K562 (cell line): ENCODE measurements around the gene PCK2. TPM values are rescaled to one million over a fixed set of nuclear protein-coding genes. Genes with fewer than 3 reads are reported as not detected.

ENCODE experiments used
- microRNA-seq: library from miRNA; unstranded; fragments of <30 nt; microRNA quantifications from one replicate; pipeline ENCODE4, GENCODE V29; 2018; ENCODE audit warnings: borderline microRNAs expressed
- polyA plus RNA-seq, 8 experiments: library from polyadenylated mRNA; depleted of rRNA in 4 of 8; stranded (reverse) in 5 of 8; unstranded in 3 of 8; fragments of >200 nt; fragmentation: Nextera tagmentation in 2 of 8; fragmentation: Illumina TruSeq in 1 of 8; extraction: Ambion mirVana in 2 of 8; extraction: Trizol in 1 of 8; gene quantifications; 2 replicates each; pipeline versions ENCODE4 v1.2.1 to v1.2.3, GENCODE V29; 2011 to 2014; ENCODE audit warnings: inconsistent platforms in 1 of 8, missing spikeins in 1 of 8
- total RNA-seq, 7 experiments: library from RNA; depleted of rRNA in 6 of 7; stranded (reverse); fragments of >200 nt in 6 of 7; fragmentation: Illumina TruSeq in 2 of 7; extraction: Trizol in 2 of 7; gene quantifications; 2 replicates each; pipeline versions ENCODE4 v1.2.1 to v1.2.3, GENCODE V29; 2011 to 2021; ENCODE audit warnings: low replicate concordance in 1 of 7

The PCK2 gene
- total and polyA plus RNA-seq, 9 of the 15 experiments (the other 6 are each of a cell fraction or from before 2014, with no cell fraction given): 3.3 to 60.9 (median 30.4) TPM

Small RNA genes within 50 kb of the gene (microRNA-seq; reads per million reads assigned to microRNA genes)
- not detected for gene MIR7703

Other genes with a start within 250 kb of the PCK2 start
Only the 7 nearest of the 30 such genes appear.
- not detected in 2 replicates for gene CARMIL3, start 42.3 kb upstream of the PCK2 start, total RNA-seq (2014; rRNA removed)
- gene CARMIL3, start 42.3 kb upstream of the PCK2 start, total RNA-seq (2014; rRNA removed; fragmentation: Illumina TruSeq; extraction: Trizol): not detected in 2 replicates
- gene CARMIL3, start 42.3 kb upstream of the PCK2 start, total RNA-seq (2015; rRNA removed; fragmentation: Illumina TruSeq; extraction: Trizol): 0.04 TPM in 1 of 2 replicates, not detected in the other
- 0.11 TPM in 1 of 2 replicates, not detected in the other for gene CARMIL3, start 42.3 kb upstream of the PCK2 start, total RNA-seq (2021)
- gene CARMIL3, start 42.3 kb upstream of the PCK2 start, polyA plus RNA-seq (2011; rRNA removed): 0.05 TPM in 1 of 2 replicates, not detected in the other
- 0.01 TPM in 1 of 2 replicates, not detected in the other for gene CARMIL3, start 42.3 kb upstream of the PCK2 start, polyA plus RNA-seq (2014; fragmentation: Illumina TruSeq; extraction: Trizol)
- not detected for gene CARMIL3, start 42.3 kb upstream of the PCK2 start, polyA plus RNA-seq (2014; fragmentation: Nextera tagmentation; extraction: Ambion mirVana)
- 0.07 TPM in 2 replicates for gene CARMIL3, start 42.3 kb upstream of the PCK2 start, polyA plus RNA-seq (2014; rRNA removed)
- not detected in 2 replicates for gene CPNE6, start 22.7 kb upstream of the PCK2 start, total RNA-seq (2014; rRNA removed)
- not detected in 2 replicates for gene CPNE6, start 22.7 kb upstream of the PCK2 start, total RNA-seq (2014; rRNA removed; fragmentation: Illumina TruSeq; extraction: Trizol)
- not detected in 2 replicates for gene CPNE6, start 22.7 kb upstream of the PCK2 start, total RNA-seq (2015; rRNA removed; fragmentation: Illumina TruSeq; extraction: Trizol)
- gene CPNE6, start 22.7 kb upstream of the PCK2 start, total RNA-seq (2021): not detected in 2 replicates
- gene CPNE6, start 22.7 kb upstream of the PCK2 start, polyA plus RNA-seq (2011; rRNA removed): not detected in 2 replicates
- not detected in 2 replicates for gene CPNE6, start 22.7 kb upstream of the PCK2 start, polyA plus RNA-seq (2014; fragmentation: Illumina TruSeq; extraction: Trizol)
- not detected for gene CPNE6, start 22.7 kb upstream of the PCK2 start, polyA plus RNA-seq (2014; fragmentation: Nextera tagmentation; extraction: Ambion mirVana)
- gene CPNE6, start 22.7 kb upstream of the PCK2 start, polyA plus RNA-seq (2014; rRNA removed): not detected in 2 replicates
- 39.8 and 53.8 TPM in 2 replicates for gene DCAF11, start 20.5 kb downstream of the PCK2 start, total RNA-seq (2014; rRNA removed)
- gene DCAF11, start 20.5 kb downstream of the PCK2 start, total RNA-seq (2014; rRNA removed; fragmentation: Illumina TruSeq; extraction: Trizol): 23.6 and 25.8 TPM in 2 replicates
- 33.9 and 36.6 TPM in 2 replicates for gene DCAF11, start 20.5 kb downstream of the PCK2 start, total RNA-seq (2015; rRNA removed; fragmentation: Illumina TruSeq; extraction: Trizol)
- 32.6 and 36.4 TPM in 2 replicates for gene DCAF11, start 20.5 kb downstream of the PCK2 start, total RNA-seq (2021)
- 37.8 and 38.4 TPM in 2 replicates for gene DCAF11, start 20.5 kb downstream of the PCK2 start, polyA plus RNA-seq (2011; rRNA removed)
- 42.2 and 43.9 TPM in 2 replicates for gene DCAF11, start 20.5 kb downstream of the PCK2 start, polyA plus RNA-seq (2014; fragmentation: Illumina TruSeq; extraction: Trizol)
- gene DCAF11, start 20.5 kb downstream of the PCK2 start, polyA plus RNA-seq (2014; fragmentation: Nextera tagmentation; extraction: Ambion mirVana): 1 to 10 TPM; 8.5 to 9.2 TPM
- gene DCAF11, start 20.5 kb downstream of the PCK2 start, polyA plus RNA-seq (2014; rRNA removed): 41.1 and 46.2 TPM in 2 replicates
- gene NRL, start 20.6 kb downstream of the PCK2 start, total RNA-seq (2014; rRNA removed): 2.2 and 2.4 TPM in 2 replicates
- gene NRL, start 20.6 kb downstream of the PCK2 start, total RNA-seq (2014; rRNA removed; fragmentation: Illumina TruSeq; extraction: Trizol): 0.48 and 0.65 TPM in 2 replicates
- 1.5 and 1.8 TPM in 2 replicates for gene NRL, start 20.6 kb downstream of the PCK2 start, total RNA-seq (2015; rRNA removed; fragmentation: Illumina TruSeq; extraction: Trizol)
- gene NRL, start 20.6 kb downstream of the PCK2 start, total RNA-seq (2021): 2.4 and 2.7 TPM in 2 replicates
- 1.0 and 1.5 TPM in 2 replicates for gene NRL, start 20.6 kb downstream of the PCK2 start, polyA plus RNA-seq (2011; rRNA removed)
- gene NRL, start 20.6 kb downstream of the PCK2 start, polyA plus RNA-seq (2014; fragmentation: Illumina TruSeq; extraction: Trizol): 1.0 and 1.5 TPM in 2 replicates
- under 1 TPM in 1 of 2 experiments, not detected in 1; 0.07 TPM for gene NRL, start 20.6 kb downstream of the PCK2 start, polyA plus RNA-seq (2014; fragmentation: Nextera tagmentation; extraction: Ambion mirVana)
- gene NRL, start 20.6 kb downstream of the PCK2 start, polyA plus RNA-seq (2014; rRNA removed): 1.9 and 2.0 TPM in 2 replicates
- gene FITM1, start 36.3 kb downstream of the PCK2 start, total RNA-seq (2014; rRNA removed): 0.09 TPM in 1 of 2 replicates, not detected in the other
- gene FITM1, start 36.3 kb downstream of the PCK2 start, total RNA-seq (2014; rRNA removed; fragmentation: Illumina TruSeq; extraction: Trizol): not detected in 2 replicates
- not detected in 2 replicates for gene FITM1, start 36.3 kb downstream of the PCK2 start, total RNA-seq (2015; rRNA removed; fragmentation: Illumina TruSeq; extraction: Trizol)
- gene FITM1, start 36.3 kb downstream of the PCK2 start, total RNA-seq (2021): 0.20 TPM in 1 of 2 replicates, not detected in the other
- 0.11 TPM in 1 of 2 replicates, not detected in the other for gene FITM1, start 36.3 kb downstream of the PCK2 start, polyA plus RNA-seq (2011; rRNA removed)
- gene FITM1, start 36.3 kb downstream of the PCK2 start, polyA plus RNA-seq (2014; fragmentation: Illumina TruSeq; extraction: Trizol): not detected in 2 replicates
- not detected for gene FITM1, start 36.3 kb downstream of the PCK2 start, polyA plus RNA-seq (2014; fragmentation: Nextera tagmentation; extraction: Ambion mirVana)
- 0.20 TPM in 1 of 2 replicates, not detected in the other for gene FITM1, start 36.3 kb downstream of the PCK2 start, polyA plus RNA-seq (2014; rRNA removed)
- 63.9 and 70.9 TPM in 2 replicates for gene PSME1, start 41.9 kb downstream of the PCK2 start, total RNA-seq (2014; rRNA removed)
- gene PSME1, start 41.9 kb downstream of the PCK2 start, total RNA-seq (2014; rRNA removed; fragmentation: Illumina TruSeq; extraction: Trizol): 67.6 and 69.7 TPM in 2 replicates
- gene PSME1, start 41.9 kb downstream of the PCK2 start, total RNA-seq (2015; rRNA removed; fragmentation: Illumina TruSeq; extraction: Trizol): 71.4 TPM in 2 replicates
- gene PSME1, start 41.9 kb downstream of the PCK2 start, total RNA-seq (2021): 65.6 and 66.9 TPM in 2 replicates
- gene PSME1, start 41.9 kb downstream of the PCK2 start, polyA plus RNA-seq (2011; rRNA removed): 20.3 and 28.1 TPM in 2 replicates
- gene PSME1, start 41.9 kb downstream of the PCK2 start, polyA plus RNA-seq (2014; fragmentation: Illumina TruSeq; extraction: Trizol): 67.5 and 74.0 TPM in 2 replicates
- gene PSME1, start 41.9 kb downstream of the PCK2 start, polyA plus RNA-seq (2014; fragmentation: Nextera tagmentation; extraction: Ambion mirVana): 100 to 1,000 TPM; 163 to 180 TPM
- gene PSME1, start 41.9 kb downstream of the PCK2 start, polyA plus RNA-seq (2014; rRNA removed): 42.4 and 51.2 TPM in 2 replicates
- 13.0 and 15.6 TPM in 2 replicates for gene EMC9, start 47.3 kb downstream of the PCK2 start, total RNA-seq (2014; rRNA removed)
- gene EMC9, start 47.3 kb downstream of the PCK2 start, total RNA-seq (2014; rRNA removed; fragmentation: Illumina TruSeq; extraction: Trizol): 4.1 and 5.7 TPM in 2 replicates
- gene EMC9, start 47.3 kb downstream of the PCK2 start, total RNA-seq (2015; rRNA removed; fragmentation: Illumina TruSeq; extraction: Trizol): 7.8 and 8.9 TPM in 2 replicates
- gene EMC9, start 47.3 kb downstream of the PCK2 start, total RNA-seq (2021): 13.2 and 13.3 TPM in 2 replicates
- gene EMC9, start 47.3 kb downstream of the PCK2 start, polyA plus RNA-seq (2011; rRNA removed): 8.1 and 10.0 TPM in 2 replicates
- 7.3 and 10.0 TPM in 2 replicates for gene EMC9, start 47.3 kb downstream of the PCK2 start, polyA plus RNA-seq (2014; fragmentation: Illumina TruSeq; extraction: Trizol)
- 1 to 10 TPM; 3.1 to 4.5 TPM for gene EMC9, start 47.3 kb downstream of the PCK2 start, polyA plus RNA-seq (2014; fragmentation: Nextera tagmentation; extraction: Ambion mirVana)
- gene EMC9, start 47.3 kb downstream of the PCK2 start, polyA plus RNA-seq (2014; rRNA removed): 12.4 and 13.3 TPM in 2 replicates